Stimulated activated CD8-positive, alpha-beta memory T cell treated with anti-CD3 and anti-CD28 coated beads, Interleukin-15, amount 100 ng/mL, for 48 hours (primary cell): ENCODE data around the gene SCYGR1.
A peak's percentile ranks its signal among the peaks of the same experiment; 100 is the strongest.
"Not testable (repeated sequence)": the region's sequence is repeated elsewhere in the genome, so short reads cannot be mapped to it uniquely, and the experiment has no call there.

Experiments
- DNase-seq, 2 donors: peaks; one replicate each; pipeline ENCODE4 v3.0.0-alpha.2; 2020; ENCODE audit warnings: low read depth in 2 of 2

Gene SCYGR1

GRCh38 chr2:227402959-227403358 is 15.2 kb upstream of the SCYGR1 start:
- DNase-seq = no peak

- DNase-seq = no peak
Measured at GRCh38 chr2:227402321-227402720, 14.6 kb upstream of the SCYGR1 start.

DNA sequence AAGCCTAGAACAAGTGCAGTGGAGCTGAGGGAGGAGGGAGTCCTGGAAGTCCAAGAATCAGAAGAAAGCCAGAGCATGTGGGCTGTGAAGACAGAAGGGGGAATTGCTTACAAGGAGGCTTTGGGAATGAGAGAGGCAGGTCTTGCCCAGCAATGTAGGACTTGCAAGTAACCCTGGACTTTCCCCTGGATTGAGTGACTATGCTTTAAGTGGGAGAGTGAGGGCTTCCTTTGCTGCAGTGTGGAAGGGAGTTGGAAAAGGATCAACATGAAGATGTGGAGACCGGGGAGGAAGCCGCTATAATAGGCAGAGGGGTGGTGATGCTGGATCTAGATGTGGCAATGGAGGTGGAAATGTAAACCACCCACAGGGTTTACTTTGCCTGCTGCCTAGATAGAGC is 13.8 kb upstream of the SCYGR1 start:
- no peak for DNase-seq

- no peak for DNase-seq
Measured at GRCh38 chr2:227398684-227399670, 11.2 kb upstream of the SCYGR1 start.

DNA sequence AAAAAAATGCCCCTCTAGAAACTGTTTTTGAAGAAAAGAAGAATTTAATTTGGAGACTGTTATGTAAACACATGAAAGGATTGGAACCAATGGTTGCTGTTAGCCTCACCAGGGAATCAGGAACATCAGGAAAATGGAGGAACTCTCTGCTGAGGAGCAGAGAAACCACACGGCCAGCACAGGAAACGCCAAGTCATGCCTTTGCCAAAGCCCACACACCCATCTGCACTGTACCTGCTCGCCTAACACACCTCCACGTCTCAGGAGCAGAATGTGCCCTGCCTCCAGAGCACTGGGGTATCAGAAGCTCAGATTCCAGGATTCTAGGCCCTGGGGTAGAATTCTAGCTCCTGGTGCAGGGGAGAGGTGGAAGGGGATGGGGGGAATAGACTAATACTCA is 9.8 kb upstream of the SCYGR1 start:
- DNase-seq = no peak

- DNase-seq = no peak
Measured at GRCh38 chr2:227395556-227395955, 7.8 kb upstream of the SCYGR1 start.

GRCh38 chr2:227394401-227394800 is 6.7 kb upstream of the SCYGR1 start:
- DNase-seq = no peak

DNA sequence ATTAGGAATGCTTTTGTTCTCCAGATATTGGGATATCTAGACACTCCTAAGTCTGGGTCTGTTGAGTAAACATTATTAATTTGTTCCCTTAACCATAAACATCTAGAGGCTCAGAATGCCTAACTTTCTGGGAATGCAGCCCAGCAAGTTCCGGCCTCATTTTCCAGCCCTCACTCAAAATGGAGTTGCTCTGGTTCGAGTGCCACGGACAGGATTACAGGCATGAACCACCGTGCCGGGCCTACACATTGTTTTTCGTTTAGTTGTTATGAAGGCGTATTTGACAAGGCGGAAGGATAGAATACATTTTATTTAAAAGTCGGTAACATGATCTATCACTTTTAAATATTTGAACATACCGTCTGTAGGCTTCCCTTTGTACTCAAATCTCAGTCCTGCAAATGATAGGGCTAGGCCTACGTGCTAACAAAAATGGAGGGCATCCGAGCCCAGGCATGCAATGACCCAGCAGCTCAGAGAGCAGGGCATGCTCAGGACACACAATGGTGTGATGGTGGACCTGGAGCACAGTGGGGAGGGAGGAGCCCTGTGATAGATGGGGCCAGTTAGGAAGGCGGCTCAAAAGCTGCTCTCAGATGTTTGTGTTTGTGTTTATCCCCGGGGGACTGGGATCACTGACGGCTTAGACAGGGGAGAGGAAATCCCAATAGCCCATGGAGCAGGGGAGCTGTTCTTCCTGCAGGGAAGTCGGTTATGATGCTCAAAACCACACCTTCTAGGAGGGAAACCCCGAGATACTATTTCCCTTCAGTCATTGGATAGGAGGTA is 2.9 kb upstream of the SCYGR1 start:
- DNase-seq = no peak

DNA sequence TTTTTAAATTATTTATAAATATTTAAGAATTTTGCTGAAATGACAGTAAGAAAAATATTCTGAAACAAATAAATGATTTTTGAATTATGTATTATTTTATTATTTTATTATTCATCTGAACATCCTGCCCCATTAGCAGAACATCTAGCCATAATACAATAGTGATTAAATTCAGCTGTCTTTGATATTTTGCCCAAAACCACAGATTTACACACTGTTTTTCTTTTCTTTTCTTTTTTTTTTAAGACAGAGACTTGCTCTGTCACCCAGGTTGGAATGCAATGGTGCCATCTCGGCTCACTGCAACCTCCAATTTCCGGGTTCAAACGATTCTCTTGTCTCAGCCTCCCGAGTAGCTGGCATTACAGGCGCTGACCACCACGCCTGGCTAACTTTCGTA is 1.9 kb upstream of the SCYGR1 start:
- DNase-seq = no peak

GRCh38 chr2:227389231-227389630 is 1.5 kb upstream of the SCYGR1 start:
- DNase-seq = no peak

DNA sequence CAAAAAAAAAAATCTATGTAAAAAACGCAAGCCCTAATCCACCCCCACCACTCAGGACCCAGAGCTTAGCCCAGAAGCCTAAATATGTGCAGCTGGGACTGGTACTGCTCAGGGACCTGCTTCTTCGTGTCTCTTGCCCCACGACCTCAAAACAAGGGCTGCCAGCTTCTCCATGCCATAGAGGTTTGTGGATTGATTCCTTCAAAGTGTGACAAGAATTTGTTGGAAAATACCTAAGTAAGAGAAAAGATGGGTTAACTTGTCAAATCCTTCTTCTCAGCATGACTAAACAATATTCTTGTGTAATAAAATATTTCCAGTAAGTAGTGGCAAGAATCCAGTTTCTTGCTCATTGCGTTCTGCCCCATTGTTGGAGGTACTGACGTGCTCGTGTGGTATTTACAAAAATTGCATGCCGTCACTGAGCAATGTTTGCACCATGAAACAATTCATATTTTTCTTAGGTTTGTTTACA is 825 bp upstream of the SCYGR1 start:
- no peak for DNase-seq

- DNase-seq = no peak
Measured at GRCh38 chr2:227386630-227387029, 1.1 kb downstream of the SCYGR1 start.

- DNase-seq = no peak
Measured at GRCh38 chr2:227383686-227384085, 4.1 kb downstream of the SCYGR1 start.

DNA sequence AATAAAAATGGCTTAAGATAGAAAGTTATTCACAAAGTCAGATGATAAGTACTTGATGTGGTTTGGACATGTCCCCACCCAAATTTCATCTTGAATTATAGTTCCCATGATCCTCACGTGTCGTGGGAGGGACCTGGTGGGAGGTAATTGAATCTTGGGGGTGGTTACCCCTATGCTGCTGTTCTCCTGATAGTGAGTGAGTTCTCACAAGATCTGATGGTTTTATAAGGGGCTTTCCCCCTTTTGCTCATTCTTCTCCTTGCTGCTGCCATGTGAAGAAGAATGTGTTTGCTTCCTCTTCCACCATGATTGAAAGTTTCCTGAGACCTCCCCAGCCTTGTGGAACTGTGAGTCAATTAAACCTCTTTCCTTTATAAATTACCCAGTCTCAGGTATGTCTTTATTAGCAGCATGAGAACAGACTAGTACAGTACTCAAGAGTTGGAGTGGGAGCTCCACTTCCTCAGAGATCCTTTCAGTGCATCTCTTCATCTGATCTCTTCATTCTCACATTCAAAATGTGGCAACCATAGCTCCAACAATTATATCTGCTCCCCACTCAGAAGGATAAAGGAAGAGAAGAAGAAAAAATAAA is 5.4 kb downstream of the SCYGR1 start:
- DNase-seq = not testable (repeated sequence)

- no peak for DNase-seq
Measured at GRCh38 chr2:227379095-227379494, 8.7 kb downstream of the SCYGR1 start, which contains the start of gene TM4SF20. TSS of gene TM4SF20 (minus strand) at chr2:227379306. CDS start at chr2:227379268, 38 bp downstream.

DNA sequence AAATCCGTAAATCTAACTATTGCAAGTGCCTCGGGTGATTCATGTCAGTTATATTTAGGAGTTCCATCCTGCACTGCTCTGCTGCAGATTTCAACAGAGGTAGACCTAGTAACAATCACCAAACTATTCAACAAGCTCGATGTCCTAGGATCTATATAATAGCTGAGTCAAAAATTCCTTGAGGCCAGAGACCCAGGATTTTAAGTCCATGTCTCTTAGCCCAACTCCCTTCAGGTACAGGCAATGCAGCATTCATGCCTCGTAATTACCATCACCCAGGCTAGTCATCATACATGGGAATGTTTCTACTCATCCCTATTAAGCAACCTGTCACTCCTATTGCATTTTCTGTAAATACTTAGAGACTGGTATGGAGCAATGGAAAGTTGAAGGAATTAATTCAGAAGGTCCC is 9.4 kb downstream of the SCYGR1 start:
- DNase-seq = no peak

DNA sequence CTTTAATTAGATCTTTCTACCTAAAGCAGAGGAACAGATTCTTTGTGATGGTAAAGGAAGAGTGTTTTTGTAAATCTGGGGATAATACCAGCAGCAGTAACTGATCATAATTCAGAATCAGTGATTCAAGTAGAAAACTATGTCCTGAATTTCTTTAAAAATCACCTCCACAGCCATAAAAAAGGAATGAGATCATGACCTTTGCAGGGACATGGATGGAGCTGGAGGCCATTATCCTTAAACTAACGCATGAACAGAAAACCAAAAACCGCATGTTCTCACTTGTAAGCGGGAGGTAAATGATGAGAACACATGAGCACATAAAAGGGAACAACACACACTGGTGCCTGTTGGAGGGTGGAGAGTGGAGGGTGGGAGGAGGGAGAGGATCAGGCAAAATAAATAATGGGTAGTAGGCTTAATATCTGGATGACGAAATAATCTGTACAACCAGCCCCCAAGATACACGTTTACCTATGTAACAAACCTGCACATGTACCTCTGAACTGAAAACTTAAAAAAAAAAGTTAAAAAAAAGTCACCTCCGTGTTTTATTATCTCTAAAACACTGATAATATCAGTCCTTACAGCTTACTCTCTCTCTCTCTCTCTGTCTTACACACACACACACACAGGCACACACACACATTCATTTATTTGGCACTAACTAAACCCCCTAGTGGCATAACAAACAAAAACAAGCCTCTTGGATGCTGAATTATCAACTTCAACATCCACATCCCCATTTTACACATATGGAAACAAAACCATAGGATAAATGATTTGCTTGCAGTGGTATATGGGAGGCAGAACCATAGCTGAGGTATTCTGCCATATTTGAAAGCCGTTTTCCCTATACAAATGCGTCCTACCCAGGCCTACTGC is 10.0 kb downstream of the SCYGR1 start:
- DNase-seq = no peak

GRCh38 chr2:227376656-227377396 is 10.9 kb downstream of the SCYGR1 start:
- no peak for DNase-seq

DNA sequence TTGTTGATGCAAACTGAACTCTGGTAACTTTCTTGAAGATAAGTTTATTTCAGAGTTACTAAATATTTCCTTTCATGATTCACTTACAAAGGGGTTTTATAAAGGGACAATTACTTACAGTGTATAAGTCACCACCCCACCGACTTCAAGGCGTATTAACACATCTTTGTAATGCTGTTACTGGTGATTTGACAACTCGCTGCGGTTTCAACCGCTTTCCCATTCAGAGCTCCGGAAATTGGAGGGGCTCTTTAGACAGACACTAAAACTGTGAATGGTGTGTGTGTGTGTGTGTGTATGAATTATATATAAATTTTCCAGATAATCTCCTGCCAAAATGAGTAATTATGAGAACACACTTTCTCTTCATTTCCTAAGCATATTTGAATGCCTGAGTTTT is 13.6 kb downstream of the SCYGR1 start:
- DNase-seq = peak; percentile 11 to 26

DNA sequence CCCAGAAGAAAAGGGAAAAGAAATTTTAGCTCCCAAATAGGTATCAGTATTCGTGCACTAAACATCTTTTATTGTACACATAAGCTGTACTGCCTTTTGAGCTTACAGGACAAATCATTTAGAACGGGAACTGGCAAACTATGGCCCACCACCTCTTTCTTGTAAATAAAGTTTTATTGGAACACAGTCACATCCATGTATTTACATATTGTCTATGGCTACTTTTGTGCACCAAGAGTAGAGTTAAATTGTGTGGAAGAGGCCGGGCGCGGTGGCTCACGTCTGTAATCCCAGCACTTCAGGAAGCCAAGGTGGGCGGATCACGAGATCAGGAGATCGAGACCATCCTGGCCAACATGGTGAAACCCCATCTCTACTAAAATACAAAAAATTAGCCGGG is 14.4 kb downstream of the SCYGR1 start:
- DNase-seq = no peak
